GM23248 (cell line): ENCODE data around the gene GIGYF2. TPM values are rescaled to one million over a fixed set of nuclear protein-coding genes. Genes with fewer than 3 reads are reported as not detected.

Experiments
- DNase-seq: peaks from one replicate; pipeline ENCODE4 v3.0.0-alpha.2; 2015
- H2AFZ ChIP-seq: fragments of 200-600 bp; sonication (generic); 2 replicates; pipeline ENCODE4 v1.6.1; 2016; ENCODE audit warnings: antibody characterized with exemption
- H3F3A ChIP-seq: fragments of 200-600 bp; sonication (generic); 2 replicates; pipeline ENCODE4 v1.6.1; 2016; ENCODE audit warnings: mild to moderate bottlenecking, antibody characterized with exemption, mixed run types; ENCODE audit not compliant: insufficient read depth
- H3K27ac ChIP-seq: fragments of 200-600 bp; sonication (generic); 2 replicates; pipeline ENCODE4 v1.5.1; 2016; ENCODE audit warnings: mild to moderate bottlenecking
- H3K27me3 ChIP-seq: fragments of 200-600 bp; sonication (generic); replicated peaks from 2 replicates; pipeline ENCODE4 v1.6.1; 2016; ENCODE audit warnings: mild to moderate bottlenecking; ENCODE audit not compliant: insufficient read depth
- H3K36me3 ChIP-seq: fragments of 200-600 bp; sonication (generic); 2 replicates; pipeline ENCODE4 v1.6.1; 2016; ENCODE audit warnings: low read depth, mild to moderate bottlenecking
- H3K4me1 ChIP-seq: fragments of 200-600 bp; sonication (generic); 2 replicates; pipeline ENCODE4 v1.6.1; 2016; ENCODE audit warnings: mild to moderate bottlenecking; ENCODE audit not compliant: insufficient read depth
- H3K4me2 ChIP-seq: fragments of 200-600 bp; sonication (generic); one replicate; pipeline ENCODE4 v1.6.1; 2016; ENCODE audit warnings: mild to moderate bottlenecking; ENCODE audit not compliant: unreplicated experiment
- H3K4me3 ChIP-seq: fragments of 200-600 bp; sonication (generic); 2 replicates; pipeline ENCODE4 v1.5.1; 2016; ENCODE audit warnings: mild to moderate bottlenecking
- H3K79me2 ChIP-seq: fragments of 200-600 bp; sonication (generic); 2 replicates; pipeline ENCODE4 v1.6.1; 2016; ENCODE audit warnings: mild to moderate bottlenecking; ENCODE audit not compliant: insufficient read depth
- H3K9ac ChIP-seq: fragments of 200-600 bp; sonication (generic); 2 replicates; pipeline ENCODE4 v1.6.1; 2016; ENCODE audit warnings: mild to moderate bottlenecking
- H3K9me2 ChIP-seq: fragments of 200-600 bp; sonication (generic); 2 replicates; pipeline ENCODE4 v1.6.1; 2016; ENCODE audit warnings: mixed run types, mild to moderate bottlenecking, moderate library complexity; ENCODE audit not compliant: insufficient read depth
- H3K9me3 ChIP-seq: fragments of 200-600 bp; sonication (generic); one replicate; pipeline ENCODE4 v1.6.1; 2017; ENCODE audit warnings: low read depth
- H4K20me1 ChIP-seq: fragments of 200-600 bp; sonication (generic); 2 replicates; pipeline ENCODE4 v1.6.0; 2016; ENCODE audit not compliant: insufficient read depth
- EZH2 ChIP-seq: fragments of 200-600 bp; sonication (generic); IDR thresholded peaks from 2 replicates; pipeline ENCODE4 v1.6.1; 2018; ENCODE audit warnings: antibody characterized with exemption, mild to moderate bottlenecking; ENCODE audit not compliant: insufficient read depth, poor library complexity, severe bottlenecking
- EZH2phosphoT487 ChIP-seq: fragments of 200-600 bp; sonication (generic); IDR thresholded peaks from 2 replicates; pipeline ENCODE4 v1.6.1; 2018; ENCODE audit warnings: antibody characterized with exemption, moderate library complexity, mild to moderate bottlenecking, low read depth; ENCODE audit not compliant: insufficient read depth
- WGBS, 2 experiments: methylation state at CpG; one replicate each; pipeline ENCODE4 v1.1.6; 2015 to 2017; ENCODE audit warnings: low lambda C conversion rate in 2 of 2, low coverage in 1 of 2; ENCODE audit errors: missing lambda C conversion rate in 2 of 2; 5-methylcytosine and 5-hydroxymethylcytosine counted together
- in situ Hi-C: fragments of 300-500 bp; cut with MboI; formaldehyde crosslinking; loops from 2 replicates; pipeline ENCODE4 v1.15.0; 2020
- polyA plus RNA-seq: library from polyadenylated mRNA; unstranded; fragments of >200 nt; fragmentation: Nextera tagmentation; extraction: Ambion mirVana; gene quantifications from 2 replicates; pipeline ENCODE4 v1.2.1, GENCODE V29; 2016
- total RNA-seq: library from RNA; depleted of rRNA; stranded (reverse); fragments of >200 nt; shearing (Covaris generic); gene quantifications from 2 replicates; pipeline ENCODE4 v1.2.3, GENCODE V29; 2014

GIGYF2 gene
- total and polyA plus RNA-seq, 2 experiments from 2014 or later, result 27.2 to 35.2 TPM

GRCh38 chr2:232655392-232655791, 41.7 kb upstream of the GIGYF2 start:
- 44 to 47% methylated on average over 6 of the region's 6 CpGs for WGBS, 2 experiments
- Histone ChIP-seq H3K27me3 (0 out of 2 replicates have a peak, but pooled peaks cover 3% of the 10 kb centered on the region), H3K9me2 (no peaks in the 10 kb centered on the region), H2AFZ (no peak overlapping the region), H3K79me2 (no peaks in the 10 kb centered on the region), H3K4me2 (no peak overlapping the region), H3K9me3 (no peaks in the 10 kb centered on the region), H3K4me3 (no peak overlapping the region), H3F3A (no peaks in the 10 kb centered on the region), H3K9ac (no peak overlapping the region), H3K36me3 (no peaks in the 10 kb centered on the region), H3K4me1 (no peaks in the 10 kb centered on the region), H3K27ac (no peak overlapping the region), H4K20me1 (no peaks in the 10 kb centered on the region)
- TF ChIP-seq EZH2phosphoT487 (no peak), EZH2 (no peak)
- no peak for DNase-seq
- in situ Hi-C loops, result no loop called here

- H3K36me3 ChIP-seq, result no peaks in the 10 kb centered on the region
- no peaks in the 10 kb centered on the region for H4K20me1 ChIP-seq
- H3K4me3 ChIP-seq, result no peak overlapping the region
- H3K79me2 ChIP-seq, result no peaks in the 10 kb centered on the region
- H3K9ac ChIP-seq, result no peak overlapping the region
- peak; percentile 12 for DNase-seq
- H3K27me3 ChIP-seq, result no peaks in the 10 kb centered on the region
- 30 to 40% methylated on average over 7 of the region's 7 CpGs for WGBS, 2 experiments
- no peak overlapping the region for H3K4me2 ChIP-seq
- H3F3A ChIP-seq, result no peaks in the 10 kb centered on the region
- no peaks in the 10 kb centered on the region for H3K4me1 ChIP-seq
- no peak overlapping the region for H2AFZ ChIP-seq
- H3K9me3 ChIP-seq, result no peaks in the 10 kb centered on the region
- no peak for TF ChIP-seq EZH2
- TF ChIP-seq EZH2phosphoT487, result no peak
- no peaks in the 10 kb centered on the region for H3K9me2 ChIP-seq
- H3K27ac ChIP-seq, result no peak overlapping the region
- in situ Hi-C loops, result no loop called here
Observed at GRCh38 chr2:232658217-232658785, 38.8 kb upstream of the GIGYF2 start.

DNA sequence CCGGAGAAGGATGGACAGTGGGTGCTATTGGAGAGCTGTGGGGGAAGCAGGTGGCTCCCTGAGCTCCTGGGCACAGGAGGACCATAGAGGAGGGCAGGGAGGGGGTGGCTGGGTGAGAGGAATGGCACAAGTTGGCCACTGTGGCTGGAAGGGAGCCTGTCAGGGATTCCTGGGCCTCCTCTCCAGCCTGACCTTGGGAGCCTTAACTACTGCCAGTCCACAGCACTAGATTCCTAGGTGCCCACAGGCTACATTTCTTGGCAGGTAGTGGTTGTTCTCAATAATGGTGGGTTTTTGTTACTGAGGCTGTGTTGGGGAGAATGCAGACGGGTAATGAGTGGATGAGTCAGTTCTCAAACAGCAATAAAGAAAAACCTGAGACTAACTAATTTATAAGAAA, 37.8 kb upstream of the GIGYF2 start:
- Histone ChIP-seq H3K79me2 (no peaks in the 10 kb centered on the region), H4K20me1 (no peaks in the 10 kb centered on the region), H3K36me3 (no peaks in the 10 kb centered on the region), H3K4me3 (no peak overlapping the region), H3K9me2 (no peaks in the 10 kb centered on the region), H3K4me1 (no peaks in the 10 kb centered on the region), H3K27ac (no peak overlapping the region), H3F3A (no peaks in the 10 kb centered on the region), H3K27me3 (no peaks in the 10 kb centered on the region), H3K9me3 (no peaks in the 10 kb centered on the region), H3K4me2 (no peak overlapping the region), H2AFZ (no peak overlapping the region), H3K9ac (no peak overlapping the region)
- in situ Hi-C loops, result no loop called here
- TF ChIP-seq EZH2, result no peak
- no peak for TF ChIP-seq EZH2phosphoT487
- no peak for DNase-seq
- 45 to 52% methylated on average over 2 of the region's 2 CpGs for WGBS, 2 experiments

GRCh38 chr2:232662486-232663260, 34.5 kb upstream of the GIGYF2 start:
- DNase-seq, result no peak
- H3K79me2 ChIP-seq, result no peaks in the 10 kb centered on the region
- H3F3A ChIP-seq, result no peaks in the 10 kb centered on the region
- no peaks in the 10 kb centered on the region for H3K27me3 ChIP-seq
- no peak overlapping the region for H3K9ac ChIP-seq
- no peaks in the 10 kb centered on the region for H3K9me3 ChIP-seq
- in situ Hi-C loops, result no loop called here
- 72 to 77% methylated on average over 16 of the region's 16 CpGs for WGBS, 2 experiments
- no peak overlapping the region for H2AFZ ChIP-seq
- no peak overlapping the region for H3K27ac ChIP-seq
- H3K4me3 ChIP-seq, result no peak overlapping the region
- H3K4me2 ChIP-seq, result no peak overlapping the region
- no peaks in the 10 kb centered on the region for H3K36me3 ChIP-seq
- TF ChIP-seq EZH2 (no peak), EZH2phosphoT487 (no peak)
- H3K4me1 ChIP-seq, result no peaks in the 10 kb centered on the region
- H3K9me2 ChIP-seq, result no peaks in the 10 kb centered on the region
- no peaks in the 10 kb centered on the region for H4K20me1 ChIP-seq
